GM19397 (cell line): ENCODE measurements around the gene CLTC.
A peak's percentile ranks its signal among the peaks of the same experiment; 100 is the strongest.
"Not testable (repeated sequence)": the region's sequence is repeated elsewhere in the genome, so short reads cannot be mapped to it uniquely, and the experiment has no call there.

Source experiments
- ATAC-seq: cut with Tn5 transposase; IDR thresholded peaks from one replicate; pipeline ENCODE4 v1.9.1; 2021; ENCODE audit warnings: mild to moderate bottlenecking, moderate library complexity; ENCODE audit not compliant: unreplicated experiment

CLTC gene

GRCh38 chr17:59619298-59620063, at the start of gene CLTC:
Gene CLTC, plus strand, starts transcription at chr17:59619895. Its CDS starts 237 bp downstream, at chr17:59620132.
- ATAC-seq, result peak; percentile 74

- ATAC-seq, result no peak
Measured at GRCh38 chr17:59572301-59572924, 47.3 kb upstream of the CLTC start.

GRCh38 chr17:59584168-59584567, 35.5 kb upstream of the CLTC start:
- not testable (repeated sequence) for ATAC-seq

GRCh38 chr17:59600169-59600568, 19.5 kb upstream of the CLTC start:
- ATAC-seq, result no peak

GRCh38 chr17:59601130-59601529, 18.6 kb upstream of the CLTC start:
- no peak for ATAC-seq

GRCh38 chr17:59607061-59607460, 12.6 kb upstream of the CLTC start:
- no peak for ATAC-seq

GRCh38 chr17:59607817-59608403, 11.8 kb upstream of the CLTC start:
- ATAC-seq, result no peak

GRCh38 chr17:59611503-59611902, 8.2 kb upstream of the CLTC start:
- ATAC-seq, result no peak

GRCh38 chr17:59616253-59616920, 3.3 kb upstream of the CLTC start:
- no peak for ATAC-seq

GRCh38 chr17:59617156-59617732, 2.5 kb upstream of the CLTC start:
- ATAC-seq, result no peak

GRCh38 chr17:59619035-59619297, 729 bp upstream of the CLTC start:
- no peak for ATAC-seq

- ATAC-seq, result no peak
Measured at GRCh38 chr17:59620064-59620359, 317 bp downstream of the CLTC start.

GRCh38 chr17:59620518-59621259, 994 bp downstream of the CLTC start:
- ATAC-seq, result no peak

GRCh38 chr17:59621771-59622170, 2.1 kb downstream of the CLTC start:
- ATAC-seq, result no peak

- no peak for ATAC-seq
Measured at GRCh38 chr17:59623151-59623550, 3.5 kb downstream of the CLTC start.

- ATAC-seq, result no peak
Measured at GRCh38 chr17:59626756-59627155, 7.1 kb downstream of the CLTC start.

- ATAC-seq, result no peak
Measured at GRCh38 chr17:59627274-59627673, 7.6 kb downstream of the CLTC start.

GRCh38 chr17:59627770-59628171, 8.1 kb downstream of the CLTC start:
- no peak for ATAC-seq

- ATAC-seq, result no peak
Measured at GRCh38 chr17:59629174-59629573, 9.5 kb downstream of the CLTC start.

GRCh38 chr17:59631276-59631675, 11.6 kb downstream of the CLTC start:
- ATAC-seq, result no peak

- ATAC-seq, result no peak
Measured at GRCh38 chr17:59632398-59632797, 12.7 kb downstream of the CLTC start.
